BLaER1 treated with 17β-estradiol and CSF1 and Interleukin-3, amounts not matched to agents 10 nM and 100 nM (cell line): ENCODE data around the gene PRKCE.
"Not testable (repeated sequence)": the region's sequence is repeated elsewhere in the genome, so short reads cannot be mapped to it uniquely, and the experiment has no call there.

ENCODE experiments used
- H3K27ac ChIP-seq, 11 experiments: shearing (Covaris generic); formaldehyde crosslinking; 2 replicates each; pipeline ENCODE4 v1.8.1; 2022
- H3K27me3 ChIP-seq, 11 experiments: shearing (Covaris generic); formaldehyde crosslinking; 2 replicates each; pipeline ENCODE4 v1.8.1; 2022
- H3K36me3 ChIP-seq, 11 experiments: shearing (Covaris generic); formaldehyde crosslinking; 2 replicates each; pipeline ENCODE4 v1.8.1; 2022
- H3K4me1 ChIP-seq, 10 experiments: shearing (Covaris generic); formaldehyde crosslinking; 2 replicates each; pipeline ENCODE4 v1.8.1; 2022
- H3K4me2 ChIP-seq, 11 experiments: shearing (Covaris generic); formaldehyde crosslinking; 2 replicates each; pipeline ENCODE4 v1.8.1; 2022
- H3K4me3 ChIP-seq, 10 experiments: shearing (Covaris generic); formaldehyde crosslinking; 2 replicates each; pipeline ENCODE4 v1.8.1; 2022
- H3K9ac ChIP-seq, 11 experiments: shearing (Covaris generic); formaldehyde crosslinking; 2 replicates each; pipeline ENCODE4 v1.8.1; 2022
- H3K9me3 ChIP-seq, 11 experiments: shearing (Covaris generic); formaldehyde crosslinking; replicated peaks in 1 of 11; 2 replicates each; pipeline ENCODE4 v1.8.1; 2022
- H4K20me1 ChIP-seq, 11 experiments: shearing (Covaris generic); formaldehyde crosslinking; 2 replicates each; pipeline ENCODE4 v1.8.1; 2022
- Cebpa-rat ChIP-seq, 11 experiments: shearing (Covaris generic); IDR thresholded peaks; 2 replicates each; pipeline ENCODE4 v1.8.1; 2022

The PRKCE gene

DNA sequence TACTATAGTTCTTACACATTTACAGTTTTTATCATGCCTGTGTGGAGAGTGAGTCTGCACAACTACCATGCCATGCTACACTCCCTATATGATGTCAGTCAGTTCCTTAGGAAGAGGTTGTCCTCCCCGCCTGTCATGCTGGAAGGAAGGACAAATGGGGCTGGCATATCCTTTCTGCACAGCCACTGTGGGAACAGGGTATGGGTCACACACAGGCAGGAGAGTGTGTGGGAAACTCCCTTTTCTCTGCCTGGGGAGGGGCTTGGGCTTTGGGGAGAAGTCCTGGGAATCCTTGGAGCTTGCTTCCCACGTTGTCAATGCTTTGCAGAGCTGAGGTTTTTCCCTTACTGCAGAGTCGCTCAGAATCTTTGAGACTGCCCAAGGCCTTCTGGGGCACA, 232.1 kb downstream of the PRKCE start:
- TF ChIP-seq Cebpa-rat (IDR thresholded peaks at IDR 0.05) = no peak
- H3K4me1 ChIP-seq = peaks cover 42 to 70% (median 61%) of the 10 kb centered on the region in 10 experiments
- peaks cover 5 to 49% (median 40%) of the 10 kb centered on the region in 11 experiments; a peak in 18 of 22 replicates for H3K36me3 ChIP-seq
- no peak overlapping the region for H3K9ac ChIP-seq
- peak overlapping the region; percentile 42 to 94 (median 56); a peak in 21 of 22 replicates for H3K4me2 ChIP-seq
- H4K20me1 ChIP-seq = peaks cover 0 to 84% (median 60%) of the 10 kb centered on the region in 11 experiments; a peak in 13 of 22 replicates
- 0 out of 22 replicates have a peak overlapping the region, but pooled peaks of 1 of the 11 experiments have one; percentile 19 for H3K27ac ChIP-seq
- H3K4me3 ChIP-seq = no peak overlapping the region
- H3K27me3 ChIP-seq = no peaks in the 10 kb centered on the region
- peaks cover 0 to 16% (median 9%) of the 10 kb centered on the region in 11 experiments; a peak in 17 of 22 replicates for H3K9me3 ChIP-seq

DNA sequence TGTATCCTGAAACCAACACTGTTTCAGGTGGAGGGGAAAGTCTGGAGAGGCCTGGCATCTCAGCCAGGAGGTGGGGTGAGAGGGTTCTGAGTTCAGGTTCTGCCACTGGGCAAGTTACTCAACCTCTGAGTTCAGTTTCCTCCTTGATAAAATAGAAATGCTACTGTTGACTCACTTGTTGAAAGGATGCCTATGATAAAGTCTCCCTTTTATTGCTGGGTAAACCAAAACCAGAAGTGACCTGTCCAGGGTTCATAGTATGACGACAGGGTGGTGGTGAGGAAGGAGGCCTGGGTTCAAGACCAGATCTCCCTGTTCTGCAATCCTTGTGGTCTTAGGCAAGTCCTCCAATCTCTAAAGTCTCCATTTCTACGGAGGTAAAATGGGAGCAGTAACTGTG, 232.7 kb downstream of the PRKCE start:
- Histone ChIP-seq H3K36me3 (peaks cover 4 to 44% (median 35%) of the 10 kb centered on the region in 11 experiments; a peak in 18 of 22 replicates), H3K9ac (no peak overlapping the region), H3K27ac (0 out of 22 replicates have a peak overlapping the region, but pooled peaks of 1 of the 11 experiments have one; percentile 30), H3K9me3 (peaks cover 0 to 11% (median 5%) of the 10 kb centered on the region in 11 experiments; a peak in 15 of 22 replicates), H3K4me3 (no peak overlapping the region), H3K4me2 (peak overlapping the region; percentile 42 to 94 (median 56)), H3K27me3 (no peaks in the 10 kb centered on the region), H4K20me1 (peaks cover 0 to 89% (median 63%) of the 10 kb centered on the region in 11 experiments; a peak in 14 of 22 replicates), H3K4me1 (peaks cover 47 to 76% (median 66%) of the 10 kb centered on the region in 10 experiments)
- TF ChIP-seq Cebpa-rat (IDR thresholded peaks at IDR 0.05) = no peak

DNA sequence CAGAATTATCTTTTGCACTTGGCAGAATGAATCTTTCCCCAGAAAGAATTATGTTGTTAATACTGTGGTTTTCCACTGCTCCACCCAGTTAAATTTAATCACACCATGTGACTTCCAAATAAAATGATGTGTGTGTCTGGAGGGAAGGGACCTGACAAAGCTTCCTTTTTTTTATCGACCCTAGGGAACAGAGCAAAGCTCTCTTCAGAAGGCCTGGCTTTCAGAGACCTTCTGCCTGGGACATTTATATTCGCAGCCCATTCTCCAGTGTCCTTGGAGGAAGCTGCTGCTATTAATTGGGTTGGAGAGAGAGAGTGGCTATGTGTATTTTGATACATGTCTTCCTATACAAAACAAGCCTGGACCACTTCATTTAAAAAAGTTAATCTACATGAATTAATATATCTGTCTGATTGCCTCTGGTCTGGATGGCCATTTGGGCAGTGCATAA, 233.7 kb downstream of the PRKCE start:
- Histone ChIP-seq H3K4me2 (peak overlapping the region; percentile 35 to 94 (median 58)), H3K4me1 (peaks cover 58 to 86% (median 77%) of the 10 kb centered on the region in 10 experiments), H3K9me3 (peaks cover 0 to 1% (median 0%) of the 10 kb centered on the region in 11 experiments; a peak in 2 of 22 replicates), H3K27ac (peak overlapping the region in 2 of 11 experiments; percentile 8 to 19; a peak in 1 of 22 replicates), H3K27me3 (no peaks in the 10 kb centered on the region), H4K20me1 (peaks cover 0 to 90% (median 73%) of the 10 kb centered on the region in 11 experiments; a peak in 14 of 22 replicates), H3K4me3 (no peak overlapping the region), H3K36me3 (peaks cover 0 to 34% (median 24%) of the 10 kb centered on the region in 11 experiments; a peak in 14 of 22 replicates), H3K9ac (peak overlapping the region in 2 of 11 experiments; percentile 5 to 27; a peak in 1 of 22 replicates)
- no peak for TF ChIP-seq Cebpa-rat (IDR thresholded peaks at IDR 0.05)

DNA sequence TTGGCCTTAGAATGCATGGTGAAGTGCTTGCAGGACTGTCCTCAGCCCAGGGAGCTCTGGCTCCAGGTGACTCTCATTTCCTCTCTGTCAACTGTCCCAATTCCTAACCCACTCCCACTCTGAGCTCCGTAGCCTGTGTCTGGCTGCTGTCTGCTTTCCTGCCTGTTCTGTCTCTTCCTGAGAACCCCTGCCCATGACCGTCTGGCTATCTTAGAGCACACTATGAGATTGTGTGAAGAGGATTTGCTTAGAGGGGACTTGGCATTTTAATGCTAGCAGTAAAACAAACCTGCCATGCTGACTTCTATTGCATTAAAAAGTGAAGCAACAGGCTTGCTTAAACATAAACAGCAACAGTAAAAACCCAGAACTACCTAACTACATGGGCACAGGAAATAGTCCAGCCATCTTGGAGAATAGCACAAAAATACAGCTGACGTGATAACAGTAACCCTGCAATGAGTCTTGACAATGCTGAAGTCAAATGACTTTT, 234.7 kb downstream of the PRKCE start:
- peak overlapping the region in 1 of 11 experiments; percentile 49; a peak in 2 of 22 replicates for H3K9ac ChIP-seq
- peak overlapping the region in 6 of 11 experiments; percentile 5 to 84 (median 22); a peak in 8 of 22 replicates for H3K27ac ChIP-seq
- peaks cover 68 to 96% (median 87%) of the 10 kb centered on the region in 10 experiments for H3K4me1 ChIP-seq
- no peak for TF ChIP-seq Cebpa-rat (IDR thresholded peaks at IDR 0.05)
- H3K27me3 ChIP-seq = no peaks in the 10 kb centered on the region
- H3K4me3 ChIP-seq = no peak overlapping the region
- no peaks in the 10 kb centered on the region for H3K9me3 ChIP-seq
- H4K20me1 ChIP-seq = peaks cover 0 to 97% (median 81%) of the 10 kb centered on the region in 11 experiments; a peak in 15 of 22 replicates
- H3K36me3 ChIP-seq = peaks cover 0 to 29% (median 19%) of the 10 kb centered on the region in 11 experiments; a peak in 13 of 22 replicates
- H3K4me2 ChIP-seq = peak overlapping the region; percentile 35 to 94 (median 58)

DNA sequence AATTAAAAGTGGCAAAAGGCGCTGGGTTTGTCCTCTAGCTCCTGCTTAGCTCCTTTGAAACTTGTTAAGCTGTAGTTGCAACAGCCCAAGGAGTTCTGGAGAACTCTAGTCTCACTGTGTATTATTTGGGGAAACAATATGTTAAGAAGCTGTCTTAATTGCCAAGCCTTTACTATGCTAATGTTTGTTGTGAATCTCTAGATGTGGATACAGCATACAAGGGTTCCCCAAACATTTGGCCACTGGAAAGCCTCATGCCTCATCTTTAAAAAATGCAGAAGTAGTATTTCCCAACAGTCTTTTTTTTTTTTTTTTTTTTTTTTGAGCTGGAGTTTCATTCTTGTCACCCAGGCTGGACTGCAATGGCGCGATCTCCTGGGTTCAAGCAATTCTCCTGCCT, 236.7 kb downstream of the PRKCE start:
- Histone ChIP-seq H3K9ac (peak overlapping the region in 4 of 11 experiments; percentile 3 to 56 (median 47); a peak in 9 of 22 replicates), H3K36me3 (peaks cover 0 to 28% (median 3%) of the 10 kb centered on the region in 11 experiments; a peak in 12 of 22 replicates), H3K27me3 (no peaks in the 10 kb centered on the region), H3K27ac (peak overlapping the region in 9 of 11 experiments; percentile 48 to 84 (median 67); a peak in 18 of 22 replicates), H3K4me3 (no peak overlapping the region), H3K4me2 (peak overlapping the region; percentile 65 to 94 (median 81)), H3K9me3 (no peaks in the 10 kb centered on the region), H3K4me1 (peaks cover 86 to 100% (median 100%) of the 10 kb centered on the region in 10 experiments), H4K20me1 (peaks cover 0 to 98% (median 83%) of the 10 kb centered on the region in 11 experiments; a peak in 15 of 22 replicates)
- TF ChIP-seq Cebpa-rat (IDR thresholded peaks at IDR 0.05) = peak in 5 of 11 experiments; percentile 32 to 60 (median 42); a peak in 3 of 22 replicates

DNA sequence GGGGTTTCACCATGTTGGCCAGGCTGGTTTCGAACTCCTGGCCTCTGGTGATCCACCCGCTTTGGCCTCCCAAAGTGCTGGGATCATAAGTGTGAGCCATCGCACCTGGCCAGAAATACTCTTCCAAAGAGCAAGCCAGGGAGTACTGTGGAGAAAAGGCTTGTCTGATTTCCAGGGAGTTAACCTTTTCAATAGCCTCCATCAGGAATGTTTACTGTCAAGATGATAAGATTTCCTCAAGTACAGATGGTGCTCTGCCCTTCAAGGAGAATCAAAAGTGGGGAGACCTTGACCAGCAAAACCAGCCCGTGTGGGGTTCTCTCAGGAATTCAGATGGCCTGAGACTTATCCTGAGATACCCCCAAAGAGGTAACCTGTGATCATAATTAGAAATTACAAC, 237.2 kb downstream of the PRKCE start:
- peaks cover 86 to 100% (median 99%) of the 10 kb centered on the region in 10 experiments for H3K4me1 ChIP-seq
- H3K27ac ChIP-seq = peak overlapping the region in 9 of 11 experiments; percentile 48 to 84 (median 67); a peak in 18 of 22 replicates
- no peak overlapping the region for H3K4me3 ChIP-seq
- H3K9ac ChIP-seq = peak overlapping the region in 7 of 11 experiments; percentile 2 to 56 (median 26); a peak in 9 of 22 replicates
- no peaks in the 10 kb centered on the region for H3K27me3 ChIP-seq
- peaks cover 0 to 98% (median 81%) of the 10 kb centered on the region in 11 experiments; a peak in 15 of 22 replicates for H4K20me1 ChIP-seq
- H3K4me2 ChIP-seq = peak overlapping the region; percentile 65 to 94 (median 81)
- TF ChIP-seq Cebpa-rat (IDR thresholded peaks at IDR 0.05) = no peak
- H3K9me3 ChIP-seq = no peaks in the 10 kb centered on the region
- peaks cover 0 to 28% (median 2%) of the 10 kb centered on the region in 11 experiments; a peak in 7 of 22 replicates for H3K36me3 ChIP-seq

DNA sequence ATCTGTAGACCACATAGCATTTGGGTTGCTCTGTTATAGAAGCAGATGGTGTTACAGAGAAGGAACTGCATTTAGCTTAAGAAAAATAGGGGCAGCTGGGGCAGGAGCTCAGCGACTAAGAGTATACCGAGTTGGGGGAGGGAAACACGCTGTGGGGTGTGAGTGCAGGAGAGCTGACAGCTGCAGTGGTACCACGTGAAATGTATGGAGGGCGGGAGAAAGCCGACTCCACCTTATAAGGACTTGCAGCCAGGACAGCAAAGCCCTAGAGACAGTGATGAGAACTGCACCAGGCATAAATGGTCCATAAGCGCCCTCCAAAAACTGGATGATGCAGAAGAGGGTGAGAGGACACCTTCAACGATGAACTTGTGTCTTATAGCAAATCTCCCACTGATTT, 237.6 kb downstream of the PRKCE start:
- Histone ChIP-seq H4K20me1 (peaks cover 0 to 98% (median 81%) of the 10 kb centered on the region in 11 experiments; a peak in 15 of 22 replicates), H3K9ac (peak overlapping the region in 6 of 11 experiments; percentile 2 to 56 (median 25); a peak in 8 of 22 replicates), H3K4me1 (peaks cover 83 to 99% (median 97%) of the 10 kb centered on the region in 10 experiments), H3K27me3 (no peaks in the 10 kb centered on the region), H3K4me3 (no peak overlapping the region), H3K36me3 (peaks cover 0 to 28% (median 5%) of the 10 kb centered on the region in 11 experiments; a peak in 5 of 22 replicates), H3K4me2 (peak overlapping the region; percentile 65 to 94 (median 81)), H3K9me3 (no peaks in the 10 kb centered on the region), H3K27ac (peak overlapping the region in 9 of 11 experiments; percentile 48 to 84 (median 67); a peak in 17 of 22 replicates)
- no peak for TF ChIP-seq Cebpa-rat (IDR thresholded peaks at IDR 0.05)

DNA sequence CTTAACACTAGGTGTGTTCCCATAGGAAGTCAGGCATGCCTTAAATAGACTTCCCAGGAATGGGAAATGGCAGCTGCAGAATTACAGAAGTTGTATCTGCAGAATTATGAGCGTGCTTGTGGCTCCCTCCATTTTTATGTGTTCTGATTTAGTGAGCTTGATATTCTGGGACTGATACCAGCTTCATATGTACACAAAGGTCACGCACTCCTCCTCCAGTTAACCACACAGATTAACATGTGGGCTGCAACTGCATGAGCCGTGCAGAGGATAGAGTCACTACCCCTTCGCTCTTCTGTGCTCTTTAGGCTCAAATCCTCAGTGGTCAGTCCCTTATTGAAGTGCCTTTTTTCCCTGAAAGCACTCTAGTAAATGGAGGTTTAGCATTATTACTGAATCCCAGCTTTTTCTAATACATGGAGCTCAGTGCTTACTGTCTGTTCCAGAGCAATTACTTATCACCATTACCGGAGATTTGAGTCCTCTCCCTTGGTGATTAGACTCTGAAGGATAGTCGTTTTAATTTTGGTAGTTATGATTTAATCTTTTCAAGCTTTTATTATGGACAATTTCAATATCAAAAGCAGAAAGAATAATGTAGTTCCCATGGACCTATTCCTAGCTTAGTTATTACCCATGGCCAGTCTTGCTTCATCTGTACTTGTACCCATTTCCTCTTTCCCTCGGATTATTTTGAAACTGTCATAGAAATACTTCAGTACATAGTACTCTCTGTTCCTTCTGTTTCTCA, 238.3 kb downstream of the PRKCE start:
- peak overlapping the region in 9 of 11 experiments; percentile 11 to 77 (median 53); a peak in 15 of 22 replicates for H3K27ac ChIP-seq
- peak overlapping the region in 4 of 11 experiments; percentile 24 to 60 (median 48); a peak in 5 of 22 replicates for H3K9ac ChIP-seq
- peak overlapping the region; percentile 69 to 94 (median 81) for H3K4me2 ChIP-seq

DNA sequence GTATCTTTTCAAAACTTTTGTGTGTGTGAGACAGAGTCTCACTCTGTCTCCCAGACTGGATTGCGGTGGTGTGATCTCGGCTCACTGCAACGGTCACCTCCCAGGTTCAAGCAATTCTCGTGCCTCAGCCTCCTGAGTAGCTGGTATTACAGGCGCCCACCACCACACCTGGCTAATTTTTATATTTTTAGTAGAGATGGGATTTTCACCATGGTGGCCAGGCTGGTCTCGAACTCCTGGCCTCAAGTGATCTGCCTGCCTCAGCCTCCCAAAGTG, 238.8 kb downstream of the PRKCE start:
- Histone ChIP-seq H4K20me1 (peaks cover 0 to 98% (median 76%) of the 10 kb centered on the region in 11 experiments; a peak in 15 of 22 replicates), H3K4me1 (peaks cover 71 to 99% (median 87%) of the 10 kb centered on the region in 10 experiments), H3K9ac (peak overlapping the region in 4 of 11 experiments; percentile 24 to 60 (median 48); a peak in 7 of 22 replicates), H3K4me3 (peak overlapping the region in 1 of 10 experiments; percentile 17; a peak in 1 of 20 replicates), H3K4me2 (peak overlapping the region; percentile 69 to 94 (median 81)), H3K36me3 (peaks cover 0 to 28% (median 5%) of the 10 kb centered on the region in 11 experiments; a peak in 5 of 22 replicates), H3K27ac (peak overlapping the region; percentile 3 to 77 (median 53); a peak in 15 of 22 replicates)
- not testable (repeated sequence) for H3K27me3 ChIP-seq, H3K9me3 ChIP-seq

More for the DNA sequence above, 238.3 kb downstream of the PRKCE start:
- peaks cover 76 to 99% (median 92%) of the 10 kb centered on the region in 10 experiments for H3K4me1 ChIP-seq
- peak in 3 of 11 experiments; percentile 8 to 32 (median 18); a peak in 2 of 22 replicates for TF ChIP-seq Cebpa-rat (IDR thresholded peaks at IDR 0.05)
- H3K4me3 ChIP-seq = no peak overlapping the region; a peak in 1 of 20 replicates
- H3K27me3 ChIP-seq = no peaks in the 10 kb centered on the region
- H3K36me3 ChIP-seq = peaks cover 0 to 28% (median 5%) of the 10 kb centered on the region in 11 experiments; a peak in 5 of 22 replicates
- peaks cover 0 to 99% (median 77%) of the 10 kb centered on the region in 11 experiments; a peak in 15 of 22 replicates for H4K20me1 ChIP-seq
- no peaks in the 10 kb centered on the region for H3K9me3 ChIP-seq
